Measurements from ENCODE around the gene ZBTB26. TPM values are rescaled to one million over a fixed set of nuclear protein-coding genes. Genes with fewer than 3 reads are reported as not detected.

Gene ZBTB26, protein sequence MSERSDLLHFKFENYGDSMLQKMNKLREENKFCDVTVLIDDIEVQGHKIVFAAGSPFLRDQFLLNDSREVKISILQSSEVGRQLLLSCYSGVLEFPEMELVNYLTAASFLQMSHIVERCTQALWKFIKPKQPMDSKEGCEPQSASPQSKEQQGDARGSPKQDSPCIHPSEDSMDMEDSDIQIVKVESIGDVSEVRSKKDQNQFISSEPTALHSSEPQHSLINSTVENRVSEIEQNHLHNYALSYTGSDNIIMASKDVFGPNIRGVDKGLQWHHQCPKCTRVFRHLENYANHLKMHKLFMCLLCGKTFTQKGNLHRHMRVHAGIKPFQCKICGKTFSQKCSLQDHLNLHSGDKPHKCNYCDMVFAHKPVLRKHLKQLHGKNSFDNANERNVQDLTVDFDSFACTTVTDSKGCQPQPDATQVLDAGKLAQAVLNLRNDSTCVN
- 5.0 and 5.4 TPM in 2 replicates for total RNA-seq

GRCh38 chr9:122931226-122932121, at the start of gene ZBTB26:
Gene ZBTB26 (minus strand): TSS chr9:122931512. CDS start chr9:122919934, 11,578 bp downstream.
- Histone ChIP-seq H3K4me2 (ENCODE audit: insufficient read depth, low read length) (peak within 1 kb of the TSS; percentile 94), H3K36me3 (ENCODE audit: insufficient read depth, low read length) (peaks cover 4% of the 10 kb centered on the region), H3K27me3 (ENCODE audit: insufficient read depth, low read length) (no peaks in the 10 kb centered on the region), H3K4me3 (ENCODE audit: insufficient read depth, low read length) (peak within 1 kb of the TSS; percentile 97), H3K27ac (ENCODE audit: low read depth, low read length) (peak within 1 kb of the TSS; percentile 79), H3K79me2 (ENCODE audit: insufficient read depth, low read length) (peaks cover 80% of the 10 kb centered on the region), H2AFZ (ENCODE audit: low read length) (peak within 1 kb of the TSS; percentile 96), H3K4me1 (ENCODE audit: insufficient read depth, low read length) (peaks cover 11% of the 10 kb centered on the region), H4K20me1 (ENCODE audit: insufficient read depth, low read length) (no peaks in the 10 kb centered on the region), H3K9me3 (ENCODE audit: low read depth, low read length) (no peaks in the 10 kb centered on the region)
- DNase-seq (ENCODE audit: insufficient read length, low spot score, missing footprints), result peak; percentile 97
- TF ChIP-seq, protein P1, sequence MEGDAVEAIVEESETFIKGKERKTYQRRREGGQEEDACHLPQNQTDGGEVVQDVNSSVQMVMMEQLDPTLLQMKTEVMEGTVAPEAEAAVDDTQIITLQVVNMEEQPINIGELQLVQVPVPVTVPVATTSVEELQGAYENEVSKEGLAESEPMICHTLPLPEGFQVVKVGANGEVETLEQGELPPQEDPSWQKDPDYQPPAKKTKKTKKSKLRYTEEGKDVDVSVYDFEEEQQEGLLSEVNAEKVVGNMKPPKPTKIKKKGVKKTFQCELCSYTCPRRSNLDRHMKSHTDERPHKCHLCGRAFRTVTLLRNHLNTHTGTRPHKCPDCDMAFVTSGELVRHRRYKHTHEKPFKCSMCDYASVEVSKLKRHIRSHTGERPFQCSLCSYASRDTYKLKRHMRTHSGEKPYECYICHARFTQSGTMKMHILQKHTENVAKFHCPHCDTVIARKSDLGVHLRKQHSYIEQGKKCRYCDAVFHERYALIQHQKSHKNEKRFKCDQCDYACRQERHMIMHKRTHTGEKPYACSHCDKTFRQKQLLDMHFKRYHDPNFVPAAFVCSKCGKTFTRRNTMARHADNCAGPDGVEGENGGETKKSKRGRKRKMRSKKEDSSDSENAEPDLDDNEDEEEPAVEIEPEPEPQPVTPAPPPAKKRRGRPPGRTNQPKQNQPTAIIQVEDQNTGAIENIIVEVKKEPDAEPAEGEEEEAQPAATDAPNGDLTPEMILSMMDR (IDR thresholded peaks at IDR 0.05; ENCODE audit: extremely low read depth, low read depth, low read length), result no peak

- H3K4me2 ChIP-seq (ENCODE audit: insufficient read depth, low read length), result no peak overlapping the region
- H3K79me2 ChIP-seq (ENCODE audit: insufficient read depth, low read length), result peaks cover 23% of the 10 kb centered on the region
- no peak overlapping the region for H3K27ac ChIP-seq (ENCODE audit: low read depth, low read length)
- DNase-seq (ENCODE audit: insufficient read length, low spot score, missing footprints), result no peak
- H3K4me1 ChIP-seq (ENCODE audit: insufficient read depth, low read length), result no peaks in the 10 kb centered on the region
- no peaks in the 10 kb centered on the region for H3K36me3 ChIP-seq (ENCODE audit: insufficient read depth, low read length)
- H2AFZ ChIP-seq (ENCODE audit: low read length), result no peak overlapping the region
- H4K20me1 ChIP-seq (ENCODE audit: insufficient read depth, low read length), result no peaks in the 10 kb centered on the region
- TF ChIP-seq, protein P1 (IDR thresholded peaks at IDR 0.05; ENCODE audit: extremely low read depth, low read depth, low read length), result no peak
- no peaks in the 10 kb centered on the region for H3K27me3 ChIP-seq (ENCODE audit: insufficient read depth, low read length)
- no peaks in the 10 kb centered on the region for H3K9me3 ChIP-seq (ENCODE audit: low read depth, low read length)
- H3K4me3 ChIP-seq (ENCODE audit: insufficient read depth, low read length), result no peak overlapping the region
Measured at GRCh38 chr9:122978601-122979000, 47.3 kb upstream of the ZBTB26 start.

- Histone ChIP-seq H2AFZ (ENCODE audit: low read length) (no peak overlapping the region), H3K27me3 (ENCODE audit: insufficient read depth, low read length) (no peaks in the 10 kb centered on the region), H3K4me3 (ENCODE audit: insufficient read depth, low read length) (no peak overlapping the region), H3K9me3 (ENCODE audit: low read depth, low read length) (no peaks in the 10 kb centered on the region), H3K4me1 (ENCODE audit: insufficient read depth, low read length) (no peaks in the 10 kb centered on the region), H3K36me3 (ENCODE audit: insufficient read depth, low read length) (peaks cover 18% of the 10 kb centered on the region), H3K4me2 (ENCODE audit: insufficient read depth, low read length) (no peak overlapping the region), H3K79me2 (ENCODE audit: insufficient read depth, low read length) (peaks cover 15% of the 10 kb centered on the region), H3K27ac (ENCODE audit: low read depth, low read length) (no peak overlapping the region), H4K20me1 (ENCODE audit: insufficient read depth, low read length) (no peaks in the 10 kb centered on the region)
- DNase-seq (ENCODE audit: insufficient read length, low spot score, missing footprints), result no peak
- TF ChIP-seq, protein P1 (IDR thresholded peaks at IDR 0.05; ENCODE audit: extremely low read depth, low read depth, low read length), result no peak
Measured at GRCh38 chr9:122975196-122975595, 43.9 kb upstream of the ZBTB26 start.
